HPDE6-E6E7 (cell line): ENCODE data around the gene MET.
"Not testable (repeated sequence)": the region's sequence is repeated elsewhere in the genome, so short reads cannot be mapped to it uniquely, and the experiment has no call there.

Experiments used
- DNase-seq: peaks from one replicate; pipeline ENCODE4 v3.0.0; 2011; ENCODE audit warnings: missing footprints; ENCODE audit errors: extremely low spot score

MET gene

DNA sequence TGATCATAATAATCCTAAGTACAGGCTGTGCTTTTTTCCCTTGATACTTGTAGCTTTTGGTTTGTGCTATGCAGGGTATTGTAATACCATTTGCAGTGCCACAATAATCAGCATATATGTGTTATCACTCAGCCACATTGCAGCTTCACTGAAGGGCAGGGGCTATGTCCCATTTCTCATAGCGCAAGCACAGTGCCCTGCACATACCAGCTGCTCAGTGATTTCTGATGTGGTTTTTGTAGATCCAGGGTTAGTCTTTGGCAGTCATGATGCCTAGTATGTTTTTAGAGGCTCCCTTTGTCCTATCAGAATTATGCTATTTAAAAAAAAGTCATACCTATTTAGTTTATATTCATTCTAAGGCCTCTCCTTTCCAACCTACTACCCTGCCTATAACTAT is 25.8 kb downstream of the MET start:
- no peak for DNase-seq

DNA sequence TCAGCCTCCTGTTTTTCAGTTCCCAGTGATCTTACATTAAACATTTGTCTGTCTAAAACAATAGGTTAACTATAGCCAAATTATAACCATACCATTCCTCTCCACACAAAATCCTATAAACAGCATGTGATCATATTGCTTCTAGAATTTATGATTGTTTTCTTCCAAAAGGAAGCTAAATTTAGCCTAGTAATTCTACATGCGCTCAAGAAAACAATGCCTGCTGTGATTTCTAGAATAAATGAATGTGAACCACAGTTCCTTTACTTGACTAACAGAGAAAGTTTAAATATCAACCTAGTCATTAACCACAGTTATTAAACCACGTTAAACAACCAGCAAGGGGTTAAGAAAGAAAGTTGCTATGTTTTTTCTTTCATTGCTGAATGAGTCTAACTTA is 26.4 kb downstream of the MET start:
- DNase-seq: no peak

- no peak for DNase-seq
These were observed 27.1 kb downstream of the MET start for GRCh38 chr7:116698930-116699721.

DNA sequence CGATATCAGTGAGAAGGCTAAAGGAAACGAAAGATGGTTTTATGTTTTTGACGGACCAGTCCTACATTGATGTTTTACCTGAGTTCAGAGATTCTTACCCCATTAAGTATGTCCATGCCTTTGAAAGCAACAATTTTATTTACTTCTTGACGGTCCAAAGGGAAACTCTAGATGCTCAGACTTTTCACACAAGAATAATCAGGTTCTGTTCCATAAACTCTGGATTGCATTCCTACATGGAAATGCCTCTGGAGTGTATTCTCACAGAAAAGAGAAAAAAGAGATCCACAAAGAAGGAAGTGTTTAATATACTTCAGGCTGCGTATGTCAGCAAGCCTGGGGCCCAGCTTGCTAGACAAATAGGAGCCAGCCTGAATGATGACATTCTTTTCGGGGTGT is 27.7 kb downstream of the MET start:
- DNase-seq: no peak

DNA sequence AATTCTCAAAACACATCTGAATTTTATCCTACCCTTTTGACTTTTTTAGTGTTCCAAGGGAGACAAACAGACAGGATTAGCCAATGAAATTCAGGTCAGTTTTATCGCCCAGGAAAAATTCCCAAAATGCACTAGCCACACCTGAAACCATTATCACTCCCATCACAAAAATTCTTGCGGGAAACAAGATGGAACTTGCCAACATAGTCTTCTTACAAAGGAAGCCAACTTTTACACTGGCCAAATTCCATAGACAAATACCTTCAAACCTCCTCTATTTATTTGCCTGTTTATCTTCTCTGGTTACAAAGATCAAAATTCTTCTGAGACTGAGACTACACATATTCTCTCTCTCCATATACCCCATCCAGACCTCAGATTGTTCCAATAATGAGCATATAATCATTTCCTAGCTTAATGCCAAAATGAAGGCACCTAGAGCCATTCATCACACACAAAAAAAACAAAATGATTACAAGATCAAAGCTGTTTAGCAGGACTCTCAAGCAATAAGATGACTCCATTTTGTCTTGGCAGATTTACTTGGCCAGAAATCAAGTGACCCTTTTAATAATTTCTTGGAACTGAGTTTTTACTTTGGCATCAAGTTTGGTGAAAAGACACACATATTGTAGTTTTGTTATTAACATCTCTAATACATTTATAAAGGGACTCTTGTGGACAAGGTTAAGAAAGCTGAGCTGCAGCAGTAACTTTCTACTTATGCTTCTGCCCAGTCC is 30.2 kb downstream of the MET start:
- DNase-seq: no peak

DNA sequence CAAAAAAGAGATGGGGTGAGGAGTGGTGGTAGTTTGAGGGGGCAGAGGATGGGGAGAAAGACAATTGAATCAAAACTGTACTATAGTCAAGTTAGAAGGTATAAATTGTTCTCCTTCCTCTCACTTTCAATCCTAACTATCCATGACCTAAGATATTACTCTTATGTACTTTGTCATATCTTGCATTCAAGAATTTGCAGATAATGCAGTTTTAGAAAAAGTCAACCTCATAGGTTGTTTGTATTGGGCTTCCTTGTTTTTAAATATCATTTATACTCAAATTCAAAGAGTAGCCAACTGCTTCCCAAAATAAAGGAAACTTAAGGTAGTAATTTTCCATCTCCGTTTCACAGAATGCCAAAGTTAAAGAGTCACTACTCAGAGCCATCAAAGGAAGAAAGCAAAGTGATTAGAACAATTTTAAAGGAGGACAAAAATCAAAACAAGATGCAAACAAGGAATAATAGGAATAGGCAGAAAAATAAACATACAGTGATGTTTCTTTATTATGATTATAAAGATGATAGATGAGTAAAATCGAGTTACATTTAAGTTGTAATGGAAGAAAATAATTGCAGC is 32.7 kb downstream of the MET start:
- no peak for DNase-seq

- DNase-seq: no peak
These were observed 33.4 kb downstream of the MET start for GRCh38 chr7:116705419-116705818.

GRCh38 chr7:116706668-116707126 is 34.7 kb downstream of the MET start:
- no peak for DNase-seq

- DNase-seq: no peak
These were observed 35.3 kb downstream of the MET start for GRCh38 chr7:116707289-116707688.

DNA sequence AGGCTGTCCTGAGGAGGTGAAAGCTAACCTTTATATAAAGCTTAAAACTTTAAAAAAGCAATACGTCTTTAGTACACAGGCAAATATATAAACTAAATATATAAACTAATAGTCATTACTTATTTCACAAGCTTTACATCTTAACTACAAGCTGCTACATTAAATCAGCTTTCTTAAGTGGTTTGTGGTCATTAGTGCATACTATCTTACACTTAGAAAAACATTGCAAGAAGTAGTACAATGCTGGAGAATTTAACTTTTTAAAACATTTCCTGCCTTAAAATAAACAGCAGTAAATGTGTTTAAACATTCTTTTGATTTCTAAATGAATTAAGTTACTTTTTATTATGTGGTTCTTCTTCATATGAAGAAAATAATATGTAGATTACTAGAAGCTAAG is 36.3 kb downstream of the MET start:
- DNase-seq: no peak

GRCh38 chr7:116708861-116709260 is 36.9 kb downstream of the MET start:
- DNase-seq: no peak

- DNase-seq: no peak
These were observed 37.3 kb downstream of the MET start for GRCh38 chr7:116709336-116709735.

GRCh38 chr7:116710764-116711452 is 38.9 kb downstream of the MET start:
- no peak for DNase-seq

DNA sequence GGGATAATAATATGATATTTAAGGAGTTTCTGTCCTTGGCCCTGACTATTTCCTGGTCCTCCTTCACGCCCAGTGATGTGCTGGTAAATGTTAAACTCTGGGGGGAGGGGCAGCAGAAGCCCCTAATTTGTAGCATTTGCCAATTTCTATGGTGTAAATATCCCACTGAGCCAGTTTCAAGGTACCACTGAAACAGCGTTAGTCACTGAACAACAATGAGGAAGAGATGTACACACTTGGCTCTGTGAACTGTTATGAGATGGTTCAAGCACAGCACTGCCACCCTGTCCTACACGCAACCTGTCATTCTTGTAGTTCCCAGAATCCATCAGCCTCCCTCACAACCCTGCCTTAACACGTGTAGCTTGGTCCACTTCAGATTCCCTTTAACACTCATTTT is 39.8 kb downstream of the MET start:
- DNase-seq: no peak

DNA sequence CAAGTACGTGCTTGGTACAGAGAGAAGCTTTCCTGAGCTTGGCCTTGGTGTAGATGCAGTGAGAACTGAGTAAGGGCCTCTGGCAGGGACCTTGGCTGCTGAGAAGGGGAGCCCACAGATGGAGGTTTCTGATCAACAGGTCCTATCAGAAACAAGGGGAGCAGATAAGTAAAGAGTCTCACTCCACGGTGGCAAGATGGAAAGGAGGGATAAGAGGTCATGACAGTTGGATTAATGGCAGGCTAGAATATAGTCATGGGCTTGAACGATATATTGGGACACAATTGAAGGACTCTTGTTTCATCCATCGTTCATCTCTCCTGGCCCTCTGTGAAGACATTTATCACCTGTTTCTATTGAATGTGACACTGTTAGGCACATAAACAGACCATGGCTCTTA is 41.5 kb downstream of the MET start:
- DNase-seq: no peak

DNA sequence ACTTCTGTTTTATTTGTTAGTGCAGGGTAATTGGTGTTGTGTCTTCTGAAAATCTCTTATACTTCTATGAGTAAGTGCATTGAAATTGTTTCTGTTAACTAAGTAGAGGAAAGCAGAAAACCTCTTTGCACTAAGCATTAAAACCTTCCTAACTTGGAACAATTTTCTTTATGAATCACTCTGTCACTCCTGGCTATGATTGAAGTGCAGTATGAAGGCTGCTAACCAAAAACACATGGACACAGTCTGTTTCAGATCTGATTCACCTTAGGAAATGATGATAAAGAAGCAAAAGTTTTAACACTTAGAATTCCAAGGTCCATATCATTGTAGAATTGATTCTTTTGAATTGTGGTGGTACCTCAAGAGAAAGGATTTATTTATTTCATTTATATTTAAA is 41.9 kb downstream of the MET start:
- DNase-seq: no peak

- no peak for DNase-seq
These were observed 43.1 kb downstream of the MET start for GRCh38 chr7:116715077-116715476.

- DNase-seq: no peak
These were observed 45.1 kb downstream of the MET start for GRCh38 chr7:116717137-116717536.

DNA sequence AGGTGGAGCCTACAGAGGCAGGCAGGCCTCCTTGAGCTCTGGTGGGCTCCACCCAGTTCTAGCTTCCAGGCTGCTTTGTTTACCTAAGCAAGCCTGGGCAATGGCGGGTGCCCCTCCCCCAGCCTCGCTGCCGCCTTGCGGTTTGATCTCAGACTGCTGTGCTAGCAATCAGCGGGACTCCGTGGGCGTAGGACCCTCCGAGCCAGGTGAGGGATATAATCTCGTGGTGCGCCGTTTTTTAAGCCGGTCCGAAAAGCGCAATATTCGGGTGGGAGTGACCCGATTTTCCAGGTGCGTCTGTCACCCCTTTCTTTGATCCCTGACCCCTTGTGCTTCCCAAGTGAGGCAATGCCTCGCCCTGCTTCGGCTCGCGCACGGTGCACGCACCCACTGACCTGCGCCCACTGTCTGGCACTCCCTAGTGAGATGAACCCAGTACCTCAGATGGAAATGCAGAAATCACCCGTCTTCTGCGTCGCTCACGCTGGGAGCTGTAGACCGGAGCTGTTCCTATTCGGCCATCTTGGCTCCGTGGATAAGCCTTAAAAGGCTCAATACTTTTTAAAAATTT is 52.0 kb downstream of the MET start:
- not testable (repeated sequence) for DNase-seq

GRCh38 chr7:116724560-116725231 is 52.7 kb downstream of the MET start:
- DNase-seq: no peak

DNA sequence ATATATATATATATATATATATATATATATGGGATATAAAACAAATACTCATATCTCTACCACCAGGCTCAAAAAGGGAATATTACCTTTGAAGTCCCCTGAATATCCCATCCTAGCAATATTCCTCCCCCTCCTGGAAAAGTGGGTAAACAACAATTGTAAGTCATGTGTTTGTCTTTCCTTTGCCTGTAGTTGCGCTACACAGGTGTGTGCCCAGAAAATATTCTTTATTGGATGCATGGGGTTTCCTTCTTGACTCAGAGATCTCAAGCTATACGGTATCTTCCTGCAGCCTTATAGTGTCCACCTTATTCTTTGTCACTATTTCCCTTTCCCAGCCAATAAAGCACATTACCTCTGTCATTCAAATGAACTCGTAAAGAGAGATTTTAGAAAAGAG is 54.2 kb downstream of the MET start:
- no peak for DNase-seq
